SK-N-SH treated with all-trans-retinoic acid at 6 μM for 48 hours (cell line): ENCODE data around the gene ZNF692.

ENCODE experiments used
- TCF4 ChIP-seq: fragments of 250-450 bp; sonication (Bioruptor Pico); IDR thresholded peaks from 2 replicates; pipeline ENCODE4 v1.8.0; 2021; ENCODE audit warnings: mild to moderate bottlenecking, moderate library complexity, borderline replicate concordance
- ZC3H10 ChIP-seq: fragments of 250-450 bp; sonication (Bioruptor Pico); IDR thresholded peaks from 2 replicates; pipeline ENCODE4 v1.5.1; 2021; ENCODE audit warnings: mild to moderate bottlenecking, moderate library complexity
- ZNF8 ChIP-seq: fragments of 450-650 bp; formaldehyde crosslinking; IDR thresholded peaks from 2 replicates; pipeline ENCODE4 v1.5.0; 2020; ENCODE audit warnings: mild to moderate bottlenecking, moderate library complexity
- TF ChIP-seq, protein P1 (sequence below): fragments of 250-450 bp; sonication (Bioruptor Pico); IDR thresholded peaks from 2 replicates; pipeline ENCODE4 v1.5.1; 2020; ENCODE audit warnings: low read depth, mild to moderate bottlenecking, moderate library complexity

DNA sequence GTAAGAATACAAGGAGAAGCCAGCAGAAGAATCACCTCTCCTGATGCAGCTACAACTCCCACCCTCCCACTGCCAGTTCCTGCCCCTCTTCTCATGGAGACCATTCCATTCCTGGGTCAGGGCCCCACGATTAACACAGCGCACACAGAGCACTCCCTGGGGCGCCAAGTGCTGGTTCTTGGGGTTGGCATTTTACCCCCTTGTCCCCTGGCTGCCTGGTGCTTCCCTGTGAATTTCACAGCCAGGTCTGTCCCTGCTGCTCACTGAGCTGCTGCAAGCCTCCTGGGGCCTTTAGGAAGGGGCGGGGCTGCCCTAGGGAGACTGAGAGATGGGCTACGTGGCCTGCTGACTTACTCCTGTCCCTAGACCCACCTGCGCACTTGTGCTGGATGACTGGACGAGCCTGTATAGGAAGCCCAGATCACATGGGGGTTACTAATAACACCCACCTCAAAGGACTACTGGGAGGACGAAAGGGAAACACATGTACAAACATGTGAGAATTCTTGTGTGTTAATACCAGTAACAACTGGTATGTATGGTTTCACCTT lies 16.0 kb downstream of the ZNF692 start:
- TF ChIP-seq ZC3H10 (CRISPR knock-in tag) (no peak), TCF4 (no peak), ZNF8 (CRISPR knock-in tag) (no peak)
- TF ChIP-seq, protein P1, sequence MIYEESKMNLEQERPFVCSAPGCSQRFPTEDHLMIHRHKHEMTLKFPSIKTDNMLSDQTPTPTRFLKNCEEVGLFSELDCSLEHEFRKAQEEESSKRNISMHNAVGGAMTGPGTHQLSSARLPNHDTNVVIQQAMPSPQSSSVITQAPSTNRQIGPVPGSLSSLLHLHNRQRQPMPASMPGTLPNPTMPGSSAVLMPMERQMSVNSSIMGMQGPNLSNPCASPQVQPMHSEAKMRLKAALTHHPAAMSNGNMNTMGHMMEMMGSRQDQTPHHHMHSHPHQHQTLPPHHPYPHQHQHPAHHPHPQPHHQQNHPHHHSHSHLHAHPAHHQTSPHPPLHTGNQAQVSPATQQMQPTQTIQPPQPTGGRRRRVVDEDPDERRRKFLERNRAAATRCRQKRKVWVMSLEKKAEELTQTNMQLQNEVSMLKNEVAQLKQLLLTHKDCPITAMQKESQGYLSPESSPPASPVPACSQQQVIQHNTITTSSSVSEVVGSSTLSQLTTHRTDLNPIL (CRISPR knock-in tag), result no peak
